Neuronal stem cell (in vitro differentiated cells): ENCODE data around the gene IGF2BP3.

ENCODE experiments used
- DNase-seq: peaks from one replicate; pipeline ENCODE4 v3.0.0-alpha.2; 2013; ENCODE audit warnings: low spot score
- H2AFZ ChIP-seq: one replicate; pipeline ENCODE4 v1.6.1; 2013; ENCODE audit warnings: mild to moderate bottlenecking, low read length, inconsistent platforms
- H2AK5ac ChIP-seq: 2 replicates; pipeline ENCODE4 v1.6.1; 2013; ENCODE audit warnings: low read depth, mild to moderate bottlenecking, inconsistent platforms, low read length, moderate library complexity, mixed read lengths
- H2BK120ac ChIP-seq: 2 replicates; pipeline ENCODE4 v1.6.1; 2013; ENCODE audit warnings: low read depth, mild to moderate bottlenecking, inconsistent platforms, low read length, moderate library complexity, mixed read lengths
- H2BK12ac ChIP-seq: one replicate; pipeline ENCODE4 v1.6.1; 2013; ENCODE audit warnings: low read length, inconsistent platforms
- H2BK15ac ChIP-seq: 2 replicates; pipeline ENCODE4 v1.6.1; 2013; ENCODE audit warnings: mild to moderate bottlenecking, low read length, inconsistent platforms, mixed read lengths
- H2BK5ac ChIP-seq: one replicate; pipeline ENCODE4 v1.6.1; 2013; ENCODE audit warnings: inconsistent platforms, mild to moderate bottlenecking, low read length, moderate library complexity
- H3K14ac ChIP-seq: one replicate; pipeline ENCODE4 v1.6.1; 2013; ENCODE audit warnings: low read length, inconsistent platforms
- H3K18ac ChIP-seq: 2 replicates; pipeline ENCODE4 v1.6.1; 2013; ENCODE audit warnings: low read length, inconsistent platforms
- H3K23ac ChIP-seq: 2 replicates; pipeline ENCODE4 v1.6.1; 2013; ENCODE audit warnings: low read depth, mild to moderate bottlenecking, mixed read lengths, low read length, inconsistent platforms; ENCODE audit not compliant: poor library complexity
- H3K27ac ChIP-seq: replicated peaks from 3 replicates; pipeline ENCODE4 v1.5.1; 2013; ENCODE audit warnings: low read length, inconsistent platforms
- H3K27me3 ChIP-seq, 3 experiments: 2 replicates each; pipeline ENCODE4 v1.6.1; 2013; ENCODE audit warnings: low read length in 3 of 3, mild to moderate bottlenecking in 2 of 3, inconsistent platforms in 1 of 3, low read depth in 1 of 3, mixed read lengths in 1 of 3, moderate library complexity in 1 of 3; ENCODE audit not compliant: control insufficient read depth in 3 of 3, insufficient read depth in 3 of 3
- H3K36me3 ChIP-seq, 2 donors: replicated peaks in 1 of 2; 2 replicates each; pipeline ENCODE4 v1.6.1; 2013; ENCODE audit warnings: low read length in 2 of 2; ENCODE audit not compliant: control insufficient read depth in 2 of 2, insufficient read depth in 2 of 2
- H3K4ac ChIP-seq: 2 replicates; pipeline ENCODE4 v1.6.1; 2013; ENCODE audit warnings: inconsistent platforms, mild to moderate bottlenecking, low read length, moderate library complexity
- H3K4me1 ChIP-seq, 2 donors: 1 replicate in 1 of 2; 2 replicates in 1 of 2; pipeline ENCODE4 v1.6.1; 2013; ENCODE audit warnings: low read length in 2 of 2, low read depth in 1 of 2; ENCODE audit not compliant: control insufficient read depth in 2 of 2, insufficient read depth in 1 of 2
- H3K4me2 ChIP-seq: one replicate; pipeline ENCODE4 v1.6.1; 2013; ENCODE audit warnings: mild to moderate bottlenecking, low read length, inconsistent platforms; ENCODE audit not compliant: insufficient read depth, poor library complexity, severe bottlenecking
- H3K4me3 ChIP-seq, 2 donors: 2 replicates each; pipeline ENCODE4 v1.5.1; 2013; ENCODE audit warnings: low read length in 2 of 2, mild to moderate bottlenecking in 2 of 2, inconsistent platforms in 1 of 2, moderate library complexity in 1 of 2
- H3K79me1 ChIP-seq: one replicate; pipeline ENCODE4 v1.6.1; 2013; ENCODE audit warnings: low read depth, mild to moderate bottlenecking, inconsistent platforms, low read length, moderate library complexity
- H3K9ac ChIP-seq: one replicate; pipeline ENCODE4 v1.6.1; 2013; ENCODE audit warnings: mild to moderate bottlenecking, low read depth, low read length, inconsistent platforms; ENCODE audit not compliant: poor library complexity
- H3K9me3 ChIP-seq, 2 donors: replicated peaks in 1 of 2; 2 replicates each; pipeline versions ENCODE3 to v1.6.1; 2013; ENCODE audit warnings: low read length in 2 of 2, mild to moderate bottlenecking in 2 of 2, inconsistent platforms in 1 of 2, low read depth in 1 of 2, mixed read lengths in 1 of 2, moderate library complexity in 1 of 2; ENCODE audit not compliant: control insufficient read depth in 2 of 2, insufficient read depth in 1 of 2
- H4K8ac ChIP-seq: one replicate; pipeline ENCODE4 v1.6.1; 2013; ENCODE audit warnings: low read depth, mild to moderate bottlenecking, inconsistent platforms, low read length, moderate library complexity
- H4K91ac ChIP-seq: one replicate; pipeline ENCODE4 v1.6.1; 2013; ENCODE audit warnings: low read length, low read depth, mild to moderate bottlenecking, inconsistent platforms; ENCODE audit not compliant: poor library complexity
- WGBS, 2 donors: extraction: QIAGEN DNeasy Blood & Tissue Kit; methylation state at CpG; one replicate each; pipeline ENCODE4 v1.1.7; 2013; ENCODE audit warnings: missing lambda C conversion rate in 2 of 2, mixed read lengths in 1 of 2; ENCODE audit not compliant: insufficient read length in 2 of 2, insufficient replicate concordance in 1 of 2; ENCODE audit errors: extremely low coverage in 2 of 2; 5-methylcytosine and 5-hydroxymethylcytosine counted together

Gene IGF2BP3

DNA sequence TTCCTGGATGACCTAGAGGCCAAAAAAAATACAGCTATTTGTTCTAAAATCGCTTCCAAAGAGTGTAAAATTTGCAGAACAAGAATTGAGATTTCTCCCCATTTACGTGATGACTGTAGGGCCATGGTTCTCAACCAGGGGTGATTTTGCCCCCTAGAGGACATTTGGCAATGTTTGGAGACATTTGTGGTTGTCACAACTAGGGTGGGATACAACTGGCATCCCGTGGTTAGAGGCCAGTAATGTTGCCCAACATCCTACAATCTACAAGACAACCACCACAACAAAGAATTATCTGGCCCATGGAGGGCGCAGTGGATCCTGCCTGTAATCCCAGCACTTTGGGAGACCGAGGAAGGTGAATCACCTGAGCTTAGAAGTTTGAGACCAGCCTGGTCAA, 193.9 kb downstream of the IGF2BP3 start:
- no peak overlapping the region for H2AFZ ChIP-seq
- H3K27me3 ChIP-seq: peaks cover 0 to 5% (median 0%) of the 10 kb centered on the region in 3 experiments
- H3K36me3 ChIP-seq: no peaks in the 10 kb centered on the region
- H3K18ac ChIP-seq: no peak overlapping the region
- H2BK12ac ChIP-seq: no peak overlapping the region
- H2BK120ac ChIP-seq: no peak overlapping the region
- no peak overlapping the region for H3K4ac ChIP-seq
- no peak overlapping the region for H2BK5ac ChIP-seq
- DNase-seq: no peak
- no peak overlapping the region for H3K4me3 ChIP-seq
- no peak overlapping the region for H2BK15ac ChIP-seq
- H3K23ac ChIP-seq: no peak overlapping the region
- H3K9me3 ChIP-seq: peaks cover 0 to 1% of the 10 kb centered on the region in 2 donors
- no peak overlapping the region for H4K8ac ChIP-seq
- H2AK5ac ChIP-seq: no peak overlapping the region
- H3K9ac ChIP-seq: no peak overlapping the region
- no peak overlapping the region for H4K91ac ChIP-seq
- no peak overlapping the region for H3K14ac ChIP-seq
- no peaks in the 10 kb centered on the region for H3K79me1 ChIP-seq
- no peak overlapping the region for H3K4me2 ChIP-seq
- no peak overlapping the region for H3K27ac ChIP-seq
- no peaks in the 10 kb centered on the region for H3K4me1 ChIP-seq
- WGBS, 2 donors: no CpG with 5 or more reads among the region's 5 CpGs

DNA sequence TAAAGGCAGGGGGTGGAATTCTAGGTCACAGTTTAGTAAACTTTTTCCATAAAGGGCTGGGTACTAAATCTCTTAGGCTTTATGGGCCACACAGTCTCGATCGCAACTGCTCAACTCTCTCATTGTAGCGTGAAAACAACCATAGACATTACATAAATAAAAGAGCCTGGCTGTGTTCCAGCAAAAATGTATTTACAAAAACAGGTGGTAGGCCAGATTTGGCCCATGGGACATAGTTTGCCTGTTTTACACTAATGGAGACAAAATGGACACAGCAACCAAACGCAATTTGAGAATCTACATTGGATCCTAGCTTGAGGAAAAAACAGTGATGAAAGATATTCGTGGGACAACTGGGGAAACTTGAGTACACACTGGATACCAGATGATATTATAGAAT, 194.4 kb downstream of the IGF2BP3 start:
- H3K4me2 ChIP-seq: no peak overlapping the region

DNA sequence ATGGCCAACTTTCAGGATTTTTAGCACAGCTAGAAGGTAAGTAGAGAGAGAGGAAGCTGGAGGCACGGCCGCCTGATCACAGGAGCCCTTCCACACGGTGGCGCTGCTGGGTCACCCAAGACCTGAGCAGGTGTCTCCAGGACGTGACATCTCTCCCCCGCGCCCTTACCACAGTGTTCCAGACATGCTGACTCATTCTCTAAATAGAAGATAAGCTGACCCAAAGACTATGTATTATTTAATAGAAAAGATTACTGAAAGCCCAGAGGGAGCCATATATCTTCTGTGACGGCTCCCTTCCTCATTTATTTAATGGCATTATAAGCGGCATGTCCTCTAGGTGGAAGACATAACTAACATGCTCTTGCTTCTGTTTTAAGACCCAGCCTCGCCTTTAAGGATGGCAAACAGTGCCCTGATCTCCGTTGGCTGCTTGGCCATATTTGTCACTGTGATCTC, 197.1 kb downstream of the IGF2BP3 start:
- H3K9ac ChIP-seq: no peak overlapping the region
- H2AFZ ChIP-seq: peak overlapping the region; percentile 43
- H3K27ac ChIP-seq: no peak overlapping the region
- peaks cover 0 to 1% of the 10 kb centered on the region in 2 donors for H3K9me3 ChIP-seq
- peaks cover 0 to 2% of the 10 kb centered on the region in 2 donors for H3K4me1 ChIP-seq
- H3K79me1 ChIP-seq: no peaks in the 10 kb centered on the region
- no peak overlapping the region for H3K4me2 ChIP-seq
- peaks cover 0 to 5% (median 0%) of the 10 kb centered on the region in 3 experiments for H3K27me3 ChIP-seq
- H2BK5ac ChIP-seq: no peak overlapping the region
- no peak overlapping the region for H2AK5ac ChIP-seq
- no CpG with 5 or more reads among the region's 11 CpGs for WGBS, 2 donors
- no peak overlapping the region for H3K14ac ChIP-seq
- H4K8ac ChIP-seq: no peak overlapping the region
- no peak overlapping the region for H3K4ac ChIP-seq
- H3K23ac ChIP-seq: no peak overlapping the region
- H2BK15ac ChIP-seq: no peak overlapping the region
- no peak overlapping the region for H2BK120ac ChIP-seq
- peak; percentile 76 for DNase-seq
- no peak overlapping the region for H3K4me3 ChIP-seq
- H2BK12ac ChIP-seq: no peak overlapping the region
- no peak overlapping the region for H3K18ac ChIP-seq
- H4K91ac ChIP-seq: no peak overlapping the region
- H3K36me3 ChIP-seq: no peaks in the 10 kb centered on the region

More for the DNA sequence above, 194.4 kb downstream of the IGF2BP3 start:
- Histone ChIP-seq H2BK12ac (no peak overlapping the region), H4K91ac (no peak overlapping the region), H3K9ac (no peak overlapping the region), H3K79me1 (no peaks in the 10 kb centered on the region), H3K27me3 (peaks cover 0 to 5% (median 0%) of the 10 kb centered on the region in 3 experiments), H3K23ac (no peak overlapping the region), H3K9me3 (peaks cover 0 to 1% of the 10 kb centered on the region in 2 donors), H3K4me3 (no peak overlapping the region), H4K8ac (no peak overlapping the region), H3K18ac (no peak overlapping the region), H3K27ac (no peak overlapping the region), H3K4me1 (no peaks in the 10 kb centered on the region), H3K36me3 (no peaks in the 10 kb centered on the region), H3K14ac (no peak overlapping the region), H2AFZ (no peak overlapping the region), H3K4ac (no peak overlapping the region), H2AK5ac (no peak overlapping the region), H2BK120ac (no peak overlapping the region), H2BK5ac (no peak overlapping the region), H2BK15ac (no peak overlapping the region)
- WGBS, 2 donors: no CpG with 5 or more reads among the region's 5 CpGs
- no peak for DNase-seq

DNA sequence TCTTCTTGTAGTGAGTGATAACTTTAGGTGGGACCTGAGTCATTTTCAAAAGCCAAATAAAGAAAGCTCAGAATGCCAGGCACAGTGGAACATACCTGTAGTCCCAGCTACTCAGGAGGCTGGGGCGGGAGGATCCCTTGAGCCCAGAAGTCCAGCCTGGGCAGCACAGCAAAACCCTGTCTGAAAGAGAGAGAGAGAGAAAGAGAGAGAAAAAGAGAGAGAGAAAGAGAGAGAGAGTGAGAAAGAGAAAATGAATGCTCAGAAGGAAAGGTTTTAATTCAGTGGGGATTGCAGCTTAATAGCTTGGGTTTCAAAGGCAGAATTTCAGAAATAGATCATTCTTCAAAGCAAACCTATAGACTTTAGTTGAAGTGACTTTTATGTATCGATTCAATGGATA, 198.0 kb downstream of the IGF2BP3 start:
- no peak for DNase-seq
- no peak overlapping the region for H2BK120ac ChIP-seq
- no peak overlapping the region for H3K23ac ChIP-seq

More for the DNA sequence above, 198.0 kb downstream of the IGF2BP3 start:
- Histone ChIP-seq H3K4me2 (no peak overlapping the region), H4K8ac (no peak overlapping the region), H3K9me3 (peaks cover 0 to 1% of the 10 kb centered on the region in 2 donors), H3K79me1 (no peaks in the 10 kb centered on the region), H3K4me3 (no peak overlapping the region), H2BK5ac (no peak overlapping the region), H2BK15ac (no peak overlapping the region), H3K4ac (no peak overlapping the region), H4K91ac (no peak overlapping the region), H3K27ac (no peak overlapping the region), H2AK5ac (no peak overlapping the region), H3K36me3 (no peaks in the 10 kb centered on the region), H3K14ac (no peak overlapping the region), H3K4me1 (peaks cover 0 to 2% of the 10 kb centered on the region in 2 donors), H3K27me3 (peaks cover 0 to 5% (median 0%) of the 10 kb centered on the region in 3 experiments), H2BK12ac (no peak overlapping the region), H3K18ac (no peak overlapping the region), H2AFZ (no peak overlapping the region), H3K9ac (no peak overlapping the region)
- no CpG with 5 or more reads among the region's 2 CpGs for WGBS, 2 donors
